Panc1 (cell line): ENCODE data around the gene SGO2. TPM values are rescaled to one million over a fixed set of nuclear protein-coding genes. Genes with fewer than 3 reads are reported as not detected.

Experiments used
- ATAC-seq: fragments of 200-7000 bp; cut with Tn5 transposase; 2 replicates; pipeline ENCODE4 v1.9.1; 2020; ENCODE audit warnings: mild to moderate bottlenecking, moderate library complexity
- BruUV-seq: library from RNA; stranded (reverse); fragments of 400-500 nt; replicated peaks from 2 replicates; lab custom pipeline; 2021; lab: Mats Ljungman, UMichigan
- CTCF ChIA-PET: fragments of 300-600 bp; sonication (Branson Sonifier 250); formaldehyde crosslinking; loops from one replicate; lab custom pipeline; 2022; ENCODE audit warnings: antibody characterized with exemption; lab: Charles Lee
- POLR2A ChIA-PET: fragments of 300-600 bp; sonication (Branson Sonifier 250); formaldehyde crosslinking; loops from one replicate; lab custom pipeline; 2022; ENCODE audit warnings: antibody characterized with exemption; lab: Charles Lee
- DNase-seq: peaks from one replicate; pipeline ENCODE4 v3.0.0-alpha.2; 2010; ENCODE audit warnings: low read depth, low spot score
- H3K27ac ChIP-seq: 2 replicates; pipeline ENCODE4 v1.5.1; 2011; ENCODE audit warnings: mild to moderate bottlenecking, low read length, inconsistent platforms
- H3K27me3 ChIP-seq: fragments of 200-500 bp; sonication (Bioruptor generic); 2 replicates; pipeline ENCODE4 v1.6.0; 2014; ENCODE audit warnings: low read length, inconsistent platforms; ENCODE audit not compliant: control insufficient read depth, insufficient read depth
- H3K36me3 ChIP-seq: fragments of 200-500 bp; sonication (Bioruptor generic); 2 replicates; pipeline ENCODE4 v1.5.1; 2014; ENCODE audit warnings: inconsistent platforms, mild to moderate bottlenecking, low read length, moderate library complexity; ENCODE audit not compliant: control insufficient read depth, insufficient read depth
- H3K4me1 ChIP-seq: 2 replicates; pipeline ENCODE4 v1.5.1; 2011; ENCODE audit warnings: inconsistent platforms, mild to moderate bottlenecking, low read length, moderate library complexity; ENCODE audit not compliant: control insufficient read depth, insufficient read depth
- H3K4me3 ChIP-seq, 2 experiments: 2 replicates each; pipeline ENCODE4 v1.5.1; 2011 to 2012; ENCODE audit warnings: low read depth in 2 of 2, low read length in 2 of 2, mild to moderate bottlenecking in 2 of 2, inconsistent platforms in 1 of 2, moderate library complexity in 1 of 2
- H3K9me3 ChIP-seq: fragments of 200-500 bp; sonication (Bioruptor generic); 2 replicates; pipeline ENCODE4 v1.5.1; 2014; ENCODE audit warnings: low read depth, mild to moderate bottlenecking, inconsistent platforms, low read length, moderate library complexity; ENCODE audit not compliant: control insufficient read depth, insufficient read depth
- CTCF ChIP-seq: fragments of 450-650 bp; IDR thresholded peaks from 2 replicates; pipeline ENCODE4 v1.5.1; 2017; ENCODE audit warnings: mild to moderate bottlenecking
- POLR2AphosphoS5 ChIP-seq: IDR thresholded peaks from 2 replicates; pipeline ENCODE4 v1.6.1; 2012; ENCODE audit warnings: mild to moderate bottlenecking, low read depth, low read length, moderate library complexity
- REST ChIP-seq, 2 experiments: IDR thresholded peaks; 2 replicates each; pipeline ENCODE4 v1.6.1; 2011 to 2012; ENCODE audit warnings: low read depth in 2 of 2, control low read depth in 1 of 2, low read length in 1 of 2, mild to moderate bottlenecking in 1 of 2, moderate library complexity in 1 of 2; ENCODE audit not compliant: insufficient read depth in 1 of 2
- SIN3A ChIP-seq: IDR thresholded peaks from 2 replicates; pipeline ENCODE4 v1.6.1; 2012; ENCODE audit warnings: low read depth, mild to moderate bottlenecking, low read length, moderate library complexity, borderline replicate concordance; ENCODE audit not compliant: insufficient read depth
- TCF7L2 ChIP-seq: IDR thresholded peaks from 2 replicates; pipeline ENCODE4 v1.6.1; 2011; ENCODE audit warnings: mild to moderate bottlenecking, low read depth, low read length, inconsistent platforms
- in situ Hi-C: cut with HindIII; loops from 2 replicates; pipeline ENCODE4 v1.10.0; 2016; ENCODE audit warnings: low sequenced_read_pairs, low pct_unique_long_range_greater_than_20kb
- intact Hi-C: fragments of 100-400 bp; cut with micrococcal nuclease; formaldehyde crosslinking; loops from one replicate; pipeline ENCODE4 v1.10.0; 2022; ENCODE audit not compliant: unreplicated experiment
- total RNA-seq: library from RNA; stranded (reverse); gene quantifications from one replicate; pipeline ENCODE4 v1.2.1, GENCODE V29; 2021; ENCODE audit not compliant: unreplicated experiment

Gene SGO2
- total RNA-seq, 1 experiment from 2014 or later, result 34.0 TPM

- CTCF ChIA-PET, result no interaction called here
- ATAC-seq (no peak), DNase-seq (no peak)
- in situ Hi-C loops (no loop called here), intact Hi-C loops (no loop called here)
- H3K4me3 ChIP-seq, result no peak overlapping the region
- no TSS peak for BruUV-seq
- TF ChIP-seq POLR2AphosphoS5 (no peak), TCF7L2 (no peak), REST (IDR thresholded peaks at IDR 0.05; ENCODE audit: insufficient read depth in 1 of 2, low read depth in 2 of 2, low read length in 1 of 2) (no peak), CTCF (no peak), SIN3A (no peak)
- POLR2A ChIA-PET, result interaction anchor here (0.6 to 0.7 kb wide), 2 partner anchors 13 to 413 kb away, joined by 6 to 14 read pairs; no protein-coding TSS in a partner anchor
- no peaks in the 10 kb centered on the region for H3K27me3 ChIP-seq
- no peaks in the 10 kb centered on the region; the same call in 1 of the 2 replicates for H3K36me3 ChIP-seq
- peaks cover 12% of the 10 kb centered on the region for H3K4me1 ChIP-seq
- H3K9me3 ChIP-seq, result no peaks in the 10 kb centered on the region
- no peak overlapping the region for H3K27ac ChIP-seq
Observed at GRCh38 chr2:200588076-200588678, 62.2 kb downstream of the SGO2 start.

- in situ Hi-C loops, result no loop called here
- ATAC-seq (no peak), DNase-seq (no peak)
- TF ChIP-seq REST (IDR thresholded peaks at IDR 0.05; ENCODE audit: insufficient read depth in 1 of 2, low read depth in 2 of 2, low read length in 1 of 2), result no peak
- no peak for TF ChIP-seq TCF7L2
- TF ChIP-seq POLR2AphosphoS5, result no peak
- TF ChIP-seq CTCF, result no peak
- no peak for TF ChIP-seq SIN3A
- Histone ChIP-seq H3K4me1 (peaks cover 8% of the 10 kb centered on the region), H3K4me3 (no peak overlapping the region), H3K9me3 (no peaks in the 10 kb centered on the region), H3K36me3 (no peaks in the 10 kb centered on the region), H3K27me3 (no peaks in the 10 kb centered on the region), H3K27ac (no peak overlapping the region)
- no TSS peak for BruUV-seq
- ChIA-PET POLR2A (interaction anchor here (0.6 kb wide), 1 partner anchor 40 kb away, joined by 9 read pairs; no protein-coding TSS in a partner anchor), CTCF (no interaction called here)
- intact Hi-C loops, result no loop called here
Observed at GRCh38 chr2:200590090-200590489, 64.1 kb downstream of the SGO2 start.
